Measurements from ENCODE around the gene RSAD1. TPM values are rescaled to one million over a fixed set of nuclear protein-coding genes. Genes with fewer than 3 reads are reported as not detected.

The RSAD1 gene
- total RNA-seq, 4 donors from 2014 or later, result 30.2 to 50.1 (median 34.7) TPM

GRCh38 chr17:50517011-50517410 is 38.4 kb downstream of the RSAD1 start:
- no peak overlapping the region for H3K4me3 ChIP-seq (replicated peaks in 1 of 3)
- intact Hi-C loops (cut with DNase I), result no loop called here
- H3K4me1 ChIP-seq, result peaks cover 21 to 23% of the 10 kb centered on the region in 2 donors
- no peaks in the 10 kb centered on the region for H3K27me3 ChIP-seq
- no peak for DNase-seq
- H3K9me3 ChIP-seq, result no peaks in the 10 kb centered on the region
- TF ChIP-seq CTCF (IDR thresholded peaks at IDR 0.05) (no peak), POLR2A (IDR thresholded peaks at IDR 0.05) (no peak)
- H3K36me3 ChIP-seq, result no peaks in the 10 kb centered on the region
- H3K27ac ChIP-seq, result no peak overlapping the region
- 83 to 85% methylated on average over 4 of the region's 4 CpGs for WGBS, 2 donors

- WGBS, 2 donors, result 63 to 66% methylated on average over 8 of the region's 8 CpGs
- H3K27ac ChIP-seq, result peak overlapping the region; percentile 43 to 63 (median 47)
- no peak overlapping the region for H3K4me3 ChIP-seq (replicated peaks in 1 of 3)
- H3K27me3 ChIP-seq, result no peaks in the 10 kb centered on the region
- TF ChIP-seq CTCF (IDR thresholded peaks at IDR 0.05), result no peak
- TF ChIP-seq POLR2A (IDR thresholded peaks at IDR 0.05), result no peak
- DNase-seq, result no peak
- intact Hi-C loops (cut with DNase I), result no loop called here
- no peaks in the 10 kb centered on the region for H3K9me3 ChIP-seq
- H3K4me1 ChIP-seq, result peaks cover 21 to 23% of the 10 kb centered on the region in 2 donors
- H3K36me3 ChIP-seq, result no peaks in the 10 kb centered on the region
Observed at GRCh38 chr17:50517504-50518383, 39.1 kb downstream of the RSAD1 start.

DNA sequence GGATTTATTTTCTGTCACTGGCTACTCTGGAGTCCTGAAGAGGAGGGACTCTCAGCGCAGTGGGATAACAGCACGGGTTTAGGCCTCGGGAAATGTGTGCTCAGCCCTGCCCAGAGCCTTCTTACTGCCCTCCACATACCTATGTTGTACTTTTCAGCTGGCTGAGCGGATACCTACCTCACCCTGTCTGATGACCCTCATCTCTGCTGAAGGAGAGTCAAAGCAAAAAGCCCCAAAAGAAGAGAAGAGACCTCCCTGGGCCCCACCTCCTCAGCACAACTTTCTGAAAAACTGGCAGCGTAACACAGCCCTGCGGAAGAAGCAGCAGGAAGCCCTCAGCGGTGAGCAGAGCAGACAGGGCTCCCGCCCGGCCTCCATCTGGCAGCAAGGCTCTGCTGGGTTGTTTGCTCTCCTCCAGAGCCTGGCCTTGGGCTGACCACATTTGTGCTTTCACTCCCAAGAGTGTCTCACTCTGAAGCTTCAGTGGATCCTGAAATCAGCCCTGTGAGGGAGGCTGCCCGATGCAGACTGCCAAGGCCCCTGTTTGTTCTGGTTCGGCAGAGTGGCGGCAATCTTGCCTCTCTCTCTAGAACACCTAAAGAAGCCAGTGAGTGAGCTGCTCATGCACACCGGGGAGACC is 39.8 kb downstream of the RSAD1 start:
- H3K4me1 ChIP-seq, result peaks cover 21 to 23% of the 10 kb centered on the region in 2 donors
- 47 to 58% methylated on average over 13 of the region's 13 CpGs for WGBS, 2 donors
- H3K4me3 ChIP-seq (replicated peaks in 1 of 3), result no peak overlapping the region
- H3K9me3 ChIP-seq, result no peaks in the 10 kb centered on the region
- peak overlapping the region; percentile 43 to 63 (median 47) for H3K27ac ChIP-seq
- intact Hi-C loops (cut with DNase I), result no loop called here
- H3K27me3 ChIP-seq, result no peaks in the 10 kb centered on the region
- H3K36me3 ChIP-seq, result no peaks in the 10 kb centered on the region
- DNase-seq, result peak; percentile 76
- TF ChIP-seq POLR2A (IDR thresholded peaks at IDR 0.05) (no peak), CTCF (IDR thresholded peaks at IDR 0.05) (no peak)

GRCh38 chr17:50519141-50519834 is 40.6 kb downstream of the RSAD1 start:
- peak overlapping the region; percentile 18 to 63 (median 43) for H3K27ac ChIP-seq
- no peaks in the 10 kb centered on the region for H3K9me3 ChIP-seq
- no peaks in the 10 kb centered on the region for H3K36me3 ChIP-seq
- H3K4me1 ChIP-seq, result peaks cover 21 to 23% of the 10 kb centered on the region in 2 donors
- intact Hi-C loops (cut with DNase I), result no loop called here
- H3K27me3 ChIP-seq, result no peaks in the 10 kb centered on the region
- no peak for TF ChIP-seq CTCF (IDR thresholded peaks at IDR 0.05)
- no peak for TF ChIP-seq POLR2A (IDR thresholded peaks at IDR 0.05)
- no peak overlapping the region for H3K4me3 ChIP-seq (replicated peaks in 1 of 3)
- WGBS, 2 donors, result 83 to 87% methylated on average over 4 to 8 of the region's 8 CpGs
- no peak for DNase-seq

Measured in thyroid gland (tissue), 4 donors.